H1 (cell line): ENCODE measurements around the gene AIFM1. TPM values are rescaled to one million over a fixed set of nuclear protein-coding genes. Genes with fewer than 3 reads are reported as not detected.

ENCODE experiments used
- CTCF ChIA-PET: fragments of 300-600 bp; sonication (Branson Sonifier 250); formaldehyde crosslinking; loops from one replicate; lab custom pipeline; 2021; ENCODE audit not compliant: partially characterized antibody; lab: Charles Lee
- POLR2A ChIA-PET: fragments of 300-600 bp; sonication (Branson Sonifier 250); formaldehyde crosslinking; loops from one replicate; lab custom pipeline; 2021; ENCODE audit warnings: inconsistent platforms; ENCODE audit not compliant: partially characterized antibody; lab: Charles Lee
- DNase-seq, 2 experiments: peaks; one replicate each; pipeline versions ENCODE4 v3.0.0 to v3.0.0-alpha.2; 2010 to 2022; ENCODE audit warnings: low spot score in 2 of 2, low read depth in 1 of 2, mixed read lengths in 1 of 2
- FAIRE-seq: peaks from 2 replicates; lab custom pipeline; 2011; peaks lifted over from hg19 to GRCh38; lab: Jason Lieb, UNC
- H2AFZ ChIP-seq: 2 replicates; pipeline ENCODE4 v1.8.1; 2012; ENCODE audit warnings: low read length, inconsistent platforms
- H2AK5ac ChIP-seq: 2 replicates; pipeline ENCODE4 v1.6.1; 2013; ENCODE audit warnings: low read depth, low read length
- H2BK120ac ChIP-seq: replicated peaks from 2 replicates; pipeline ENCODE3; 2013; ENCODE audit warnings: low read depth, low read length, inconsistent platforms
- H2BK12ac ChIP-seq: 2 replicates; pipeline ENCODE4 v1.6.1; 2013; ENCODE audit warnings: low read depth, low read length
- H2BK15ac ChIP-seq: 2 replicates; pipeline ENCODE4 v1.6.1; 2013; ENCODE audit warnings: low read length
- H2BK20ac ChIP-seq: 2 replicates; pipeline ENCODE4 v1.6.1; 2013; ENCODE audit warnings: low read length
- H2BK5ac ChIP-seq: 2 replicates; pipeline ENCODE4 v1.6.1; 2013; ENCODE audit warnings: low read depth, low read length
- H3K14ac ChIP-seq: 2 replicates; pipeline ENCODE4 v1.6.1; 2013; ENCODE audit warnings: inconsistent platforms; ENCODE audit not compliant: insufficient read length
- H3K18ac ChIP-seq: 2 replicates; pipeline ENCODE4 v1.6.1; 2013; ENCODE audit warnings: low read length; ENCODE audit errors: extremely low read depth
- H3K23ac ChIP-seq: 2 replicates; pipeline ENCODE4 v1.6.1; 2013; ENCODE audit warnings: inconsistent platforms; ENCODE audit not compliant: insufficient read length
- H3K23me2 ChIP-seq: 2 replicates; pipeline ENCODE4 v1.6.1; 2013; ENCODE audit warnings: low read depth, low read length
- H3K27ac ChIP-seq: 2 replicates; pipeline ENCODE4 v1.6.1; 2011; ENCODE audit warnings: low read depth, low read length, inconsistent platforms
- H3K27me3 ChIP-seq, 4 experiments: replicated peaks in 1 of 4; 1 replicate in 1 of 4; 2 replicates in 3 of 4; pipeline versions ENCODE4 v1.6.1 to v1.8.1; 2011 to 2013; ENCODE audit warnings: low read length in 3 of 4, mild to moderate bottlenecking in 3 of 4, inconsistent platforms in 2 of 4, mixed read lengths in 2 of 4, moderate library complexity in 1 of 4; ENCODE audit not compliant: control insufficient read depth in 3 of 4, insufficient read depth in 3 of 4; ENCODE audit errors: extremely low read depth in 1 of 4
- H3K36me3 ChIP-seq, 4 experiments: 2 replicates each; pipeline versions ENCODE4 v1.6.1 to v1.8.1; 2011 to 2013; ENCODE audit warnings: mild to moderate bottlenecking in 4 of 4, low read length in 3 of 4, moderate library complexity in 2 of 4, control low read depth in 1 of 4, inconsistent platforms in 1 of 4; ENCODE audit not compliant: insufficient read depth in 4 of 4, control insufficient read depth in 2 of 4
- H3K4ac ChIP-seq: replicated peaks from 2 replicates; pipeline ENCODE3; 2013; ENCODE audit warnings: low read length, low read depth, mixed read lengths, inconsistent platforms; ENCODE audit not compliant: insufficient read length
- H3K4me1 ChIP-seq, 4 experiments: replicated peaks in 1 of 4; 1 replicate in 1 of 4; 2 replicates in 3 of 4; pipeline versions ENCODE4 v1.6.1 to v1.8.1; 2011 to 2013; ENCODE audit warnings: low read length in 3 of 4, inconsistent platforms in 2 of 4, mixed read lengths in 1 of 4; ENCODE audit not compliant: insufficient read depth in 4 of 4, control insufficient read depth in 3 of 4
- H3K4me2 ChIP-seq, 2 experiments: 2 replicates each; pipeline versions ENCODE4 v1.6.1 to v1.8.1; 2011 to 2013; ENCODE audit warnings: low read depth in 2 of 2, low read length in 2 of 2, control low read depth in 1 of 2, inconsistent platforms in 1 of 2, mild to moderate bottlenecking in 1 of 2; ENCODE audit not compliant: insufficient read depth in 1 of 2
- H3K4me3 ChIP-seq, 4 experiments: fragments of 200-600, 300-600 bp in 1 of 4; sonication (generic), shearing (Covaris generic), sonication (Bioruptor Twin) in 1 of 4; 2 replicates each; pipeline versions ENCODE4 v1.5.1 to v1.8.1; 2011 to 2016; ENCODE audit warnings: low read length in 4 of 4, low read depth in 3 of 4, control low read depth in 2 of 4, inconsistent platforms in 2 of 4, mild to moderate bottlenecking in 2 of 4, mixed read lengths in 1 of 4, moderate library complexity in 1 of 4; ENCODE audit not compliant: insufficient read depth in 2 of 4; ENCODE audit errors: extremely low read depth in 1 of 4
- H3K56ac ChIP-seq: replicated peaks from 2 replicates; pipeline ENCODE3; 2013; ENCODE audit warnings: low read depth, mild to moderate bottlenecking, mixed read lengths, low read length, inconsistent platforms; ENCODE audit not compliant: insufficient read length
- H3K79me1 ChIP-seq: 2 replicates; pipeline ENCODE4 v1.6.1; 2013; ENCODE audit warnings: low read depth, low read length, control low read depth
- H3K79me2 ChIP-seq, 2 experiments: 2 replicates each; pipeline versions ENCODE4 v1.6.1 to v1.8.1; 2012 to 2013; ENCODE audit warnings: low read length in 2 of 2, mild to moderate bottlenecking in 2 of 2, inconsistent platforms in 1 of 2; ENCODE audit not compliant: insufficient read depth in 2 of 2, control insufficient read depth in 1 of 2
- H3K9ac ChIP-seq, 4 experiments: replicated peaks in 1 of 4; 1 replicate in 1 of 4; 2 replicates in 3 of 4; pipeline versions ENCODE4 v1.6.1 to v1.8.1; 2011 to 2013; ENCODE audit warnings: low read depth in 3 of 4, low read length in 3 of 4, control low read depth in 2 of 4, mild to moderate bottlenecking in 2 of 4, moderate library complexity in 2 of 4, inconsistent platforms in 1 of 4; ENCODE audit errors: extremely low read depth in 1 of 4
- H3K9me3 ChIP-seq, 2 experiments: 2 replicates each; pipeline versions ENCODE4 v1.6.1 to v1.8.1; 2012 to 2013; ENCODE audit warnings: mild to moderate bottlenecking in 2 of 2, moderate library complexity in 2 of 2, control low read depth in 1 of 2, inconsistent platforms in 1 of 2, low read depth in 1 of 2, low read length in 1 of 2, mixed read lengths in 1 of 2; ENCODE audit not compliant: insufficient read depth in 2 of 2
- H4K20me1 ChIP-seq, 2 experiments: replicated peaks in 1 of 2; 2 replicates each; pipeline versions ENCODE3 to v1.8.1; 2011 to 2013; ENCODE audit warnings: inconsistent platforms in 2 of 2, low read length in 2 of 2, mild to moderate bottlenecking in 1 of 2; ENCODE audit not compliant: insufficient read depth in 2 of 2, control insufficient read depth in 1 of 2
- H4K5ac ChIP-seq: 2 replicates; pipeline ENCODE4 v1.6.1; 2013; ENCODE audit warnings: low read length, low read depth, mixed read lengths, inconsistent platforms; ENCODE audit not compliant: insufficient read length
- H4K8ac ChIP-seq: 2 replicates; pipeline ENCODE4 v1.8.0; 2013; ENCODE audit warnings: mild to moderate bottlenecking, moderate library complexity, low read length, inconsistent platforms; ENCODE audit not compliant: insufficient read depth; ENCODE audit errors: extremely low read depth
- H4K91ac ChIP-seq: replicated peaks from 2 replicates; pipeline ENCODE3; 2013; ENCODE audit warnings: low read length, mixed read lengths, inconsistent platforms; ENCODE audit not compliant: insufficient read length
- ATF3 ChIP-seq: IDR thresholded peaks from 2 replicates; pipeline ENCODE4 v1.6.1; 2011; ENCODE audit warnings: low read depth, mild to moderate bottlenecking, low read length; ENCODE audit not compliant: insufficient read depth
- CHD1 ChIP-seq: IDR thresholded peaks from 2 replicates; pipeline ENCODE4 v1.6.1; 2012; ENCODE audit warnings: low read depth, low read length, improper control_type of control experiment
- CTBP2 ChIP-seq: IDR thresholded peaks from 2 replicates; pipeline ENCODE4 v1.7.0; 2011; ENCODE audit warnings: borderline replicate concordance, mild to moderate bottlenecking, moderate library complexity, mixed read lengths, low read length; ENCODE audit not compliant: insufficient read depth, insufficient read length
- FOSL1 ChIP-seq: IDR thresholded peaks from 2 replicates; pipeline ENCODE4 v1.6.1; 2011; ENCODE audit warnings: mild to moderate bottlenecking, low read depth, low read length, moderate library complexity; ENCODE audit not compliant: insufficient read depth
- HDAC6 ChIP-seq: IDR thresholded peaks from one replicate; pipeline ENCODE4 v1.7.1; 2012; ENCODE audit warnings: low read depth, mild to moderate bottlenecking, inconsistent platforms, low read length, moderate library complexity
- KDM4A ChIP-seq: IDR thresholded peaks from one replicate; pipeline ENCODE4 v1.7.1; 2012; ENCODE audit warnings: low read depth, mild to moderate bottlenecking, moderate library complexity, low read length, inconsistent platforms; ENCODE audit not compliant: severe bottlenecking
- MAX ChIP-seq: IDR thresholded peaks from 2 replicates; pipeline ENCODE4 v1.6.1; 2012; ENCODE audit warnings: inconsistent platforms
- POLR2AphosphoS5 ChIP-seq: IDR thresholded peaks from 2 replicates; pipeline ENCODE4 v1.6.1; 2011; ENCODE audit warnings: low read depth, low read length
- RFX5 ChIP-seq: IDR thresholded peaks from 2 replicates; pipeline ENCODE4 v1.6.1; 2011; ENCODE audit warnings: low read depth, low read length, improper control_type of control experiment, borderline replicate concordance
- SIRT6 ChIP-seq: IDR thresholded peaks from one replicate; pipeline ENCODE4 v1.7.1; 2012; ENCODE audit warnings: low read length, inconsistent platforms
- SP4 ChIP-seq: IDR thresholded peaks from 2 replicates; pipeline ENCODE4 v1.6.1; 2012; ENCODE audit warnings: low read length, inconsistent platforms
- TAF7 ChIP-seq: optimal IDR thresholded peaks from 2 replicates; pipeline ENCODE3; 2011; ENCODE audit warnings: low read depth, mild to moderate bottlenecking, inconsistent platforms, low read length, moderate library complexity, borderline replicate concordance
- WGBS, 2 experiments: shearing (Covaris generic) in 1 of 2; methylation state at CpG; one replicate each; pipeline versions ENCODE4 v1.1.6 to v1.1.7; 2013 to 2015; ENCODE audit warnings: low lambda C conversion rate in 2 of 2, mixed read lengths in 2 of 2, inconsistent platforms in 1 of 2, low coverage in 1 of 2, missing lambda C conversion rate in 1 of 2; ENCODE audit not compliant: insufficient replicate concordance in 2 of 2, insufficient coverage in 1 of 2, insufficient read length in 1 of 2; ENCODE audit errors: extremely low coverage in 1 of 2, missing lambda C conversion rate in 1 of 2; 5-methylcytosine and 5-hydroxymethylcytosine counted together
- polyA plus RNA-seq, 7 experiments: library from polyadenylated mRNA; depleted of rRNA in 3 of 7; stranded (reverse) in 5 of 7; unstranded in 2 of 7; fragments of >200 nt in 5 of 7; fragments of 200-250 nt in 2 of 7; gene quantifications; 1 replicate in 5 of 7; 2 replicates in 1 of 7; 4 replicates in 1 of 7; pipeline versions ENCODE4 v1.2.1 to v1.2.3, GENCODE V29; 2011 to 2013; ENCODE audit warnings: missing spikeins in 2 of 7, mixed read lengths in 2 of 7
- total RNA-seq: library from RNA; stranded (reverse); fragmentation: NEBNext Ultra II Directional; extraction: Animal tissue kit (Norgen Biotek cat#: 25700); gene quantifications from 2 replicates; pipeline ENCODE4 v1.2.1, GENCODE V29; 2021

The AIFM1 gene
- total and polyA plus RNA-seq, 2 of the 8 experiments (the other 6 are each of a cell fraction or from before 2014, with no cell fraction given), result 34.1 to 55.4 TPM

DNA sequence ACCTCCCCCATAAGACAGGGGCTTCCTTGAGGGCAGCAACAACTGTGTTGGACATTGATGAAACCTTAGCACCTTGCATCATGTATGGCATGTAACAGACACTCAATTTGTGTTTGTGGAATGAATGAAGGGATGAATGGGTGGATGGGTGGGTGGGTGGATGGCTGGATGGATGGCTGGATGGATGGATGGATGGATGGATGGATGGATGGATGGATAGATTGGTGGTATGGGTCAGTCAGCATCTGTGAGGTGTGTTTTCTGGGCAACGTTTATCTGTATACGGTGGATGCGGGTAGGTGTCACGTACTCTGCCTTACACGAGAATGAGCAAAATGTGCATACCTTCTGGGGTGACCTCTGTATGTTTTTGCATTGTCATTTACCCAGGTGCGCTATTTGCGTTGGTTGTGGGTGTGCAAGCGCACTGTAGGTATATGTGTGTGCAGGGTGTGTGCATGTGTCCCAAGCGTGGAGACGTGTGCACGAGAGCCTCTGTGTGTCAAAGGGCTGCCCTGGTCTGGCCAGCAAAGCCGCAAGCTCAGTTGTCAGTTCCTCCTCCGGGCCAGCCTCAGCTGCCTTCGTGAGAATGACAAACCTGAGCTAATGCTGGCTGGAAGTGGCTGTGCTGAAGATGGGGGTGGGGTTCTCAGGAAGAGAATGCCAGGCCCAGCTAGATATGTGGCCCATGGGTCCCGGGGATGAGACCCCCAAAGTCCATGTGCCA, 81.8 kb downstream of the AIFM1 start:
- Histone ChIP-seq H2BK120ac (no peak overlapping the region), H3K56ac (no peak overlapping the region), H3K4me3 (no peak overlapping the region), H2BK15ac (no peak overlapping the region), H4K5ac (no peak overlapping the region), H4K91ac (no peak overlapping the region), H3K27me3 (no peaks in the 10 kb centered on the region), H2BK5ac (no peak overlapping the region), H2AFZ (no peak overlapping the region), H3K23ac (no peak overlapping the region), H4K20me1 (no peaks in the 10 kb centered on the region), H2AK5ac (no peak overlapping the region), H3K9me3 (no peaks in the 10 kb centered on the region), H3K4me2 (0 out of 4 replicates have a peak overlapping the region, but pooled peaks of 1 of the 2 experiments have one; percentile 16), H3K9ac (no peak overlapping the region), H3K4ac (no peak overlapping the region), H3K14ac (no peak overlapping the region), H3K36me3 (no peaks in the 10 kb centered on the region), H3K4me1 (peaks cover 0 to 22% (median 6%) of the 10 kb centered on the region in 4 experiments; a peak in 5 of 7 replicates), H3K23me2 (no peaks in the 10 kb centered on the region), H3K27ac (no peak overlapping the region), H3K79me2 (no peaks in the 10 kb centered on the region), H3K18ac (no peak overlapping the region; the same call in 1 of the 2 replicates), H4K8ac (no peak overlapping the region), H2BK12ac (0 out of 2 replicates have a peak overlapping the region, but pooled peaks have one; percentile 27), H3K79me1 (no peaks in the 10 kb centered on the region), H2BK20ac (no peak overlapping the region)
- DNase-seq (no peak), FAIRE-seq (no peak)
- POLR2A ChIA-PET, result no interaction called here
- CTCF ChIA-PET, result interaction anchor here (0.5 to 1.1 kb wide), 4 partner anchors 25 to 161 kb away, joined by 3 to 4 read pairs (median 3); no protein-coding TSS in a partner anchor
- 86% methylated on average over 13 of the region's 15 CpGs; no CpG with 5 or more reads in 1 of the 2 experiments for WGBS, 2 experiments
- TF ChIP-seq MAX, result no peak
- no peak for TF ChIP-seq RFX5
- no peak for TF ChIP-seq ATF3
- no peak for TF ChIP-seq POLR2AphosphoS5
- no peak for TF ChIP-seq KDM4A
- TF ChIP-seq CTBP2, result no peak
- no peak for TF ChIP-seq TAF7
- TF ChIP-seq SIRT6, result no peak
- no peak for TF ChIP-seq SP4
- TF ChIP-seq FOSL1, result no peak
- no peak for TF ChIP-seq HDAC6
- TF ChIP-seq CHD1, result no peak
